ENCODE results near the gene NEXN. TPM values are rescaled to one million over a fixed set of nuclear protein-coding genes. Genes with fewer than 3 reads are reported as not detected.
"Not testable (repeated sequence)": the region's sequence is repeated elsewhere in the genome, so short reads cannot be mapped to it uniquely, and the experiment has no call there.

The NEXN gene
- total RNA-seq, 1 experiment from 2014 or later, result 0.41 TPM

DNA sequence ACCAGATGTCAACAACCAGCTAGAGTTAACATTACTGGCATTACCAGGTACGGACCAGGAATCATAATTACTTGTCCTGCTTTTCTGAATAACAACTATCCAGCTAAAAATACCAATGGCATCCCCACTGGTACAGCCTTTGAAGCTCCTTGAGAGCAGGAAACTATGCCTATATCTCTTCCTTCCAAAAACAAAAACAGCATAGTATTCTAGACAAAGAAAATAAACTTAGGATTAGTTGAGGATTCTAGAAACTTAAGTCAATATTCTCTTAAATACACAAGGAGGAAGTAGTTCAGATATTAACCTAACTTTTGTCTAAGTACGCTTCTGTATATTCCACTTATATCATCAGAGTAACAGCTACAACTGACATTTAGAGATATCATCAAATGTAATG is 87.5 kb downstream of the NEXN start:
- Histone ChIP-seq H4K20me1 (ENCODE audit: insufficient read depth, low read depth, low read length) (peaks cover 61% of the 10 kb centered on the region), H3K9ac (ENCODE audit: low read length) (peak overlapping the region; percentile 30; the same call in 1 of the 2 replicates), H3K4me2 (ENCODE audit: low read depth, low read length, poor library complexity, severe bottlenecking) (peak overlapping the region; percentile 86), H3K27ac (ENCODE audit: low read length) (0 out of 2 replicates have a peak overlapping the region, but pooled peaks have one; percentile 2), H3K9me3 (ENCODE audit: low read length) (no peaks in the 10 kb centered on the region), H3K79me2 (ENCODE audit: low read length) (peaks cover 95% of the 10 kb centered on the region), H3K36me3 (ENCODE audit: insufficient read depth, low read length) (peaks cover 46% of the 10 kb centered on the region), H3K4me3 (ENCODE audit: low read length) (peak overlapping the region; percentile 85), H3K9me2 (replicated peaks; ENCODE audit: insufficient read depth, low read length) (no peaks in the 10 kb centered on the region), H3K4me1 (ENCODE audit: low read length) (peaks cover 60% of the 10 kb centered on the region), H2AFZ (ENCODE audit: low read length) (no peak overlapping the region), H3K27me3 (ENCODE audit: low read length) (no peaks in the 10 kb centered on the region)
- DNase-seq, result no peak

- Histone ChIP-seq H3K4me1 (ENCODE audit: low read length) (peaks cover 59% of the 10 kb centered on the region), H3K9me3 (ENCODE audit: low read length) (no peaks in the 10 kb centered on the region), H3K4me2 (ENCODE audit: low read depth, low read length, poor library complexity, severe bottlenecking) (peak overlapping the region; percentile 86), H2AFZ (ENCODE audit: low read length) (no peak overlapping the region), H3K36me3 (ENCODE audit: insufficient read depth, low read length) (peaks cover 42% of the 10 kb centered on the region), H3K9ac (ENCODE audit: low read length) (peak overlapping the region; percentile 92; the same call in 1 of the 2 replicates), H3K27me3 (ENCODE audit: low read length) (no peaks in the 10 kb centered on the region), H3K27ac (ENCODE audit: low read length) (no peak overlapping the region), H3K9me2 (replicated peaks; ENCODE audit: insufficient read depth, low read length) (no peaks in the 10 kb centered on the region), H4K20me1 (ENCODE audit: insufficient read depth, low read depth, low read length) (peaks cover 54% of the 10 kb centered on the region), H3K79me2 (ENCODE audit: low read length) (peaks cover 95% of the 10 kb centered on the region), H3K4me3 (ENCODE audit: low read length) (peak overlapping the region; percentile 85)
- no peak for DNase-seq
These were observed 88.1 kb downstream of the NEXN start for GRCh38 chr1:77976433-77977076.

DNA sequence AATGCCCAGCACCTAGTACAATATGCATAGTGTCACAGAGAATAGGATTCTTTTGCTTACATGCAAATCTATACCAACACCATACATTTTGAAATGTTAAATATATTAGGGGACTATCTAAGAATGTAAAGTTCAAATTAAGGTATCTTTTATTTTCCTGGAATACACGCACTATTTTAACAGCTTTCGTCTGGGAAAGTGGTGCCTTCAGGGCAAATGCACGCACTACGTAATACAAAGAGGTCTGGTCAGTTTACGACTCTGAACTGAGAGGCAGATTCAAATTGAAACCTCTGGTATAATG is 89.5 kb downstream of the NEXN start:
- Histone ChIP-seq H3K4me2 (ENCODE audit: low read depth, low read length, poor library complexity, severe bottlenecking) (peak overlapping the region; percentile 86), H3K9ac (ENCODE audit: low read length) (peak overlapping the region; percentile 92), H2AFZ (ENCODE audit: low read length) (no peak overlapping the region), H3K4me3 (ENCODE audit: low read length) (peak overlapping the region; percentile 85), H4K20me1 (ENCODE audit: insufficient read depth, low read depth, low read length) (peaks cover 46% of the 10 kb centered on the region), H3K9me2 (replicated peaks; ENCODE audit: insufficient read depth, low read length) (no peaks in the 10 kb centered on the region), H3K36me3 (ENCODE audit: insufficient read depth, low read length) (peaks cover 38% of the 10 kb centered on the region), H3K9me3 (ENCODE audit: low read length) (no peaks in the 10 kb centered on the region), H3K27me3 (ENCODE audit: low read length) (no peaks in the 10 kb centered on the region), H3K79me2 (ENCODE audit: low read length) (peaks cover 90% of the 10 kb centered on the region), H3K4me1 (ENCODE audit: low read length) (peaks cover 51% of the 10 kb centered on the region), H3K27ac (ENCODE audit: low read length) (peak overlapping the region; percentile 89)
- DNase-seq, result no peak

DNA sequence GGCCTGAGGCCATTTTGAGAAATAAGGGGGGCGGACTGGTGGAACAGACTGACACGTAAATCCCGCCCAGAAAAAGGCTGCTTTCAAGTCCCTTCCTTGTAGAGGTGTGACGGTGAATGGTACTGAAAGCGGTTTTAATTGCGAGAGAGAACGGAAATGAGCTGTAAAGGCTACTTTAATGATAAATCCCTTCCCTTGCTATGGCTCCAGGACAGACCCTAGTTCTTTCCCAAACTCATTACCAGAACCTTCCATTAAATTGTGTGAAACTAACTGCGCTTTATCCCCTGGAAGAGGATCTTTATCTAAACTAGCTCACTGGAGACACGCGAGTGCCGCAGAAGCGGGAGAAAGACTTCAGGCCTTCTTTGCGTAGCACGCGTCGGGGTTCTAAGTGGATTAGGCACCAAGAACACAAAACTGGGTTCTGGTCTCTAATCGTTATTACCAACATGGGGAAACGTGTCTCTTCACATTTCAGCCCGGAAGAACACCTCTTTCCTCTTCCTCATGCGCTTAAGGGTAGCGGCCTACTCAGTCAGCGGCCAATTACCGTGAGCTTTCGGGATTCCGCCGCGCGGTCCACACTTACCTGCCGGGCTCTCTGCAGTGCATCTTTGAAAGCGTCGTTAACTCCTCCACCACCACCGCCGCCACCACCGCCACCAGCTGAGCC is 90.0 kb downstream of the NEXN start:
- peak overlapping the region; percentile 89 for H3K27ac ChIP-seq (ENCODE audit: low read length)

GRCh38 chr1:77978969-77979876 is 90.8 kb downstream of the NEXN start, which contains the start of gene FUBP1:
Gene FUBP1, minus strand, starts transcription at chr1:77979072. Its CDS starts 68 bp downstream, at chr1:77979004.
- Histone ChIP-seq H3K27ac (ENCODE audit: low read length) (peak within 1 kb of the TSS; percentile 89), H3K9ac (ENCODE audit: low read length) (peak within 1 kb of the TSS; percentile 92), H3K36me3 (ENCODE audit: insufficient read depth, low read length) (peaks cover 35% of the 10 kb centered on the region), H2AFZ (ENCODE audit: low read length) (peak within 1 kb of the TSS; percentile 57), H3K4me2 (ENCODE audit: low read depth, low read length, poor library complexity, severe bottlenecking) (peak within 1 kb of the TSS; percentile 86), H3K4me1 (ENCODE audit: low read length) (peaks cover 48% of the 10 kb centered on the region), H3K27me3 (ENCODE audit: low read length) (no peaks in the 10 kb centered on the region), H4K20me1 (ENCODE audit: insufficient read depth, low read depth, low read length) (peaks cover 38% of the 10 kb centered on the region), H3K79me2 (ENCODE audit: low read length) (peaks cover 83% of the 10 kb centered on the region), H3K9me3 (ENCODE audit: low read length) (no peaks in the 10 kb centered on the region), H3K9me2 (replicated peaks; ENCODE audit: insufficient read depth, low read length) (no peaks in the 10 kb centered on the region), H3K4me3 (ENCODE audit: low read length) (peak within 1 kb of the TSS; percentile 85)
- peak; percentile 100 for DNase-seq

More for the DNA sequence above, 90.0 kb downstream of the NEXN start:
- H3K9ac ChIP-seq (ENCODE audit: low read length), result peak overlapping the region; percentile 92
- no peaks in the 10 kb centered on the region for H3K9me2 ChIP-seq (replicated peaks; ENCODE audit: insufficient read depth, low read length)
- DNase-seq, result peak; percentile 93
- H3K36me3 ChIP-seq (ENCODE audit: insufficient read depth, low read length), result peaks cover 37% of the 10 kb centered on the region
- H3K9me3 ChIP-seq (ENCODE audit: low read length), result no peaks in the 10 kb centered on the region
- no peak overlapping the region for H2AFZ ChIP-seq (ENCODE audit: low read length)
- peaks cover 51% of the 10 kb centered on the region for H3K4me1 ChIP-seq (ENCODE audit: low read length)
- H4K20me1 ChIP-seq (ENCODE audit: insufficient read depth, low read depth, low read length), result peaks cover 42% of the 10 kb centered on the region
- H3K4me2 ChIP-seq (ENCODE audit: low read depth, low read length, poor library complexity, severe bottlenecking), result peak overlapping the region; percentile 86
- H3K4me3 ChIP-seq (ENCODE audit: low read length), result peak overlapping the region; percentile 85
- H3K27me3 ChIP-seq (ENCODE audit: low read length), result no peaks in the 10 kb centered on the region
- H3K79me2 ChIP-seq (ENCODE audit: low read length), result peaks cover 85% of the 10 kb centered on the region

DNA sequence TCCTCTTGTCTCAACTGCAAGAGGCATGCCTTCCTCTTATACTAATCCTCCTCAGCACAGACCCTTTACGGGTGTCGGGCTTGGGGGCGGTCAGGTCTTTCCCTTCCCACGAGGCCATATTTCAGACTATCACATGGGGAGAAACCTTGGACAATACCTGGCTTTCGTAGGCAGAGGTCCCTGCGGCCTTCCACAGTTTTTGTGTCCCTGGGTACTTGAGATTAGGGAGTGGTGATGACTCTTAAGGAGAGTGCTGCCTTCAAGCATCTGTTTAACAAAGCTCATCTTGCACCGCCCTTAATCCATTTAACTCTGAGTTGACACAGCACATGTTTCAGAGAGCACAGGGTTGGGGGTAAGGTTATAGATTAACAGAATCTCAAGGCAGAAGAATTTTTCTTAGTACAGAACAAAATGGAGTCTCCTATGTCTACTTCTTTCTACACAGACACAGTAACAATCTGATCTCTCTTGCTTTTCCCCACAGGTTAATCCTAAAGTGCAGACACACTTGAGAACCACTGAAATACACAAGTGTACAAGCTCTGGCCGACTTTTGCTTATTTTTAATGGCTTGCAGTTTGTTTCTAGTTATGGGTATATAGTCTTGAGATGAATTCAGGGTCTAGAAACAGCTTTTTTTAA is 95.0 kb downstream of the NEXN start:
- H3K9me2 ChIP-seq (replicated peaks; ENCODE audit: insufficient read depth, low read length); H3K4me2 ChIP-seq (ENCODE audit: low read depth, low read length, poor library complexity, severe bottlenecking): not testable (repeated sequence)

GRCh38 chr1:77983997-77984355 is 95.6 kb downstream of the NEXN start:
- no peaks in the 10 kb centered on the region; the same call in 1 of the 2 replicates for H3K36me3 ChIP-seq (ENCODE audit: insufficient read depth, low read length)
- H3K4me1 ChIP-seq (ENCODE audit: low read length), result peaks cover 12% of the 10 kb centered on the region
- DNase-seq, result no peak
- H3K4me2 ChIP-seq (ENCODE audit: low read depth, low read length, poor library complexity, severe bottlenecking), result no peak overlapping the region
- no peak overlapping the region for H3K9ac ChIP-seq (ENCODE audit: low read length)
- H3K9me3 ChIP-seq (ENCODE audit: low read length), result no peaks in the 10 kb centered on the region
- no peak overlapping the region for H3K4me3 ChIP-seq (ENCODE audit: low read length)
- H3K79me2 ChIP-seq (ENCODE audit: low read length), result peaks cover 59% of the 10 kb centered on the region
- H2AFZ ChIP-seq (ENCODE audit: low read length), result no peak overlapping the region
- H4K20me1 ChIP-seq (ENCODE audit: insufficient read depth, low read depth, low read length), result no peaks in the 10 kb centered on the region; the same call in 1 of the 2 replicates
- H3K27ac ChIP-seq (ENCODE audit: low read length), result no peak overlapping the region
- H3K27me3 ChIP-seq (ENCODE audit: low read length), result no peaks in the 10 kb centered on the region
- no peaks in the 10 kb centered on the region for H3K9me2 ChIP-seq (replicated peaks; ENCODE audit: insufficient read depth, low read length)

More for the DNA sequence above, 95.0 kb downstream of the NEXN start:
- DNase-seq; H3K4me3 ChIP-seq (ENCODE audit: low read length); H2AFZ ChIP-seq (ENCODE audit: low read length); H3K36me3 ChIP-seq (ENCODE audit: insufficient read depth, low read length); H3K27me3 ChIP-seq (ENCODE audit: low read length); H3K9me3 ChIP-seq (ENCODE audit: low read length); H3K27ac ChIP-seq (ENCODE audit: low read length); H3K9ac ChIP-seq (ENCODE audit: low read length); H4K20me1 ChIP-seq (ENCODE audit: insufficient read depth, low read depth, low read length): not testable (repeated sequence)
- H3K4me1 ChIP-seq (ENCODE audit: low read length), result peaks cover 12% of the 10 kb centered on the region
- H3K79me2 ChIP-seq (ENCODE audit: low read length), result peaks cover 62% of the 10 kb centered on the region

Measured in Karpas-422 (cell line).